GM19324 (cell line): ENCODE measurements around the gene NCAM2.

Experiments
- ATAC-seq: cut with Tn5 transposase; IDR thresholded peaks from one replicate; pipeline ENCODE4 v1.9.1; 2021; ENCODE audit warnings: mild to moderate bottlenecking, moderate library complexity; ENCODE audit not compliant: unreplicated experiment, low FRiP score

Gene NCAM2

DNA sequence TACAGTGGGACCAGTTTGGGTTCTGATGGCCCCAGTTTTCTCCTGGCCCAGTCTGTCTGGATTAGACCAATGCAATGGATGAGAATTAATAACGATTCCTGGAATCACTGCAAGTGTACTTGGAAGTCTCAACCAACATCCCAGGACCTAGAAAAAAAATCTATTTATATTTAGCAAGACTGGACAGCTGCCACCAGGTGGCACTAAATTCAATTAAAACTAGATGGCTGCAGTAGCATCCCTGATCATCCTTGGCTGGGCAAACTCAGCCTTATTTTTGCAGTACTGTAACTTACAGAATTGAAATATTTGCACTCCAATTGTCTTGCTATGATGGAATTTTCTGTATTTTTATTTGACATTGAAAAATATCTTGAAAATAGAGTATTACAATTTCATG, 165.7 kb downstream of the NCAM2 start:
- ATAC-seq, result no peak

DNA sequence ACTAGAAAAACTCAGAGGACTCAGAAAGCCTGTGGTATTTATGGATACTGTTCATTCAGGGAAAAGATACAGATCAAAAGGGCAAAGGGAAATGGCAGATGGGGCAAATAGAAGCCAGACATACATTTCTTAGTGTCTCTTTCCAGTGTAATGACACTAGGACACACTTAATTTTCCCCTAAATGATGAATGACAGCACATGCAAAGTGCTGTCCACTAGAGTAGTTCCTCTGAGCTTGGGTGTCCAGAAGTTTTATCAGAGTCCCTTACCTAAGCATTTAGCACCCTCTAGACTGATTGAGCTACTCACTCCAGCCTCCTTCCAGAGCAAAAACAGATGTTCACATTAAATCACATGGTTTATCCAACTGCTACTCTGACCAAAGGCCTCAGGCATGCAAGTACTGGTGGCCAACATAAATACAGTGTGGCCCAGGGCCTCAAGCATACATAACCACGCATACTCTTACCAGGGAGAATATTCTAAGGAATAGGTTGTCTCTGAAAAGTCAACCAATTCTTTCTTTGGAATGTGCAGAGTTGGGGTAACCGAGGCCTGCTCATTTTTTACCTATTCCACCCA, 166.9 kb downstream of the NCAM2 start:
- no peak for ATAC-seq

DNA sequence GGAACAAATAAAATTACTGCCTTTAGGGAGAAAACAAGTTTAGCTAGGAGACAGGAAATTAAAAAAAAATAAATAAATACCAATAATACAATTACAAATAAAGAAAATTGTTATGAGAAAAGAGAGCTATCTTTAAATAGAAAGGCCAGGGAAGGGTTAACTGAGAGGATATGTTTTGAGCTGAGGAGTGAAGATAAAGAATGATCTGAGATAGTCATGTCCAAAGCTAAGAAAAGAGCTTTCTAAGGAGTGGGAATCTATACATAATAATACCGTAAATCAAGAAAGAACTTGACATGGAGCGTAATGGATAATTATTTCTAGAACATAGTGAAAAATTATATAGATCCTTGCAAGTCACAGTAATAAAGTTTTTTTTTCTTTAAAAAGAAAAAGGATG, 176.5 kb downstream of the NCAM2 start:
- ATAC-seq, result no peak

DNA sequence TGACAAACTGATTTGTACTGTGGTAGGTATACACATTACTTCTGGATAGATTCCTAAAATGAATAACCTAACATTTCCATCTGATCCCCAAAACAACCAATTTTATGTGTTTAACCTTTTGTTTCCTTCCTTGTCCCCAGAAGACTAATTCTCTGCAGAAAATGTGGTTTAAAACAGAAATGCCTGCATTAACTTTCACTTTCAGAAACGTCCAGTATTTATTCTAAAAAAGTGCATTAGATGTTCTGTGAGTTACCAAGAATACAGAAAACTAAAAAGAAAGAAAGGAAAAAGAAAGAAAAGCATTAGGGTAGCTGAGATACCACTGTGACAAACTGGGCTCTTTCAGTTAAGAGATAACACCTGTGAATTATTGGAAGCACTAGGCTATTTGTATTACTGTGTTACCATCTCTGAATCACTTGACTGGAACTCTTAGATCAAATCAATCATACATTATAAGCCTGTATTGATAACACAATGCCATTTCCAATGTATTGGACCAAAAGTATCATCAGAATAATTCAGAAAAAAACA, 177.7 kb downstream of the NCAM2 start:
- ATAC-seq, result no peak

DNA sequence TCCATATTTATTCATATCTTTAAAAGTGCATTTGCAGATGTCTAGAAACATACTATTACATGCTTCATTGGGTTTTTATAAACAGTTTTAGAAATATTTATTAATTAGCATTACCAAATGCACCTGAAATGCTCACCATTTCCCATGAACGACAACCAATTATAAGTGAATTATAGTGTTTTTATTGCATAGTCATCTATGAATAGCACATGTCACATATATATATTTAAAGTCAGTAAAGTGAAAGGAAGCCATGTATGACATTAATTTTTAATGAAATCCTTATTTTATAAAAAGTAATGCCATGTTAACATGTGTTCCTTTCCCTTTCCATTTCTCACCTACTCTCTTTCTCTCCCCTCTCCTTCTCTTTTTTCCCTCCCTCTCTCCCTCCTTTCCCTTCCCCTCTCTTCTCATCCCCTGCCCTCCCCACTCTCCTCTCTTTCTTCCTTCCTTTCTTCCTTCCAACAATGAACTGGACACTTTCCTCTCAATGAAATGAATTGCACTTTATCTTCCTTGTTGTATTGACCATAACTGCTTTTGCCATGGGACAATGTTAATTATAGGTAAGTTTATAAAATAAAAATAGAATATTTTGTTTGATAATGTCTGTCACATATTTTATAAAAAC, 179.3 kb downstream of the NCAM2 start:
- ATAC-seq, result no peak

DNA sequence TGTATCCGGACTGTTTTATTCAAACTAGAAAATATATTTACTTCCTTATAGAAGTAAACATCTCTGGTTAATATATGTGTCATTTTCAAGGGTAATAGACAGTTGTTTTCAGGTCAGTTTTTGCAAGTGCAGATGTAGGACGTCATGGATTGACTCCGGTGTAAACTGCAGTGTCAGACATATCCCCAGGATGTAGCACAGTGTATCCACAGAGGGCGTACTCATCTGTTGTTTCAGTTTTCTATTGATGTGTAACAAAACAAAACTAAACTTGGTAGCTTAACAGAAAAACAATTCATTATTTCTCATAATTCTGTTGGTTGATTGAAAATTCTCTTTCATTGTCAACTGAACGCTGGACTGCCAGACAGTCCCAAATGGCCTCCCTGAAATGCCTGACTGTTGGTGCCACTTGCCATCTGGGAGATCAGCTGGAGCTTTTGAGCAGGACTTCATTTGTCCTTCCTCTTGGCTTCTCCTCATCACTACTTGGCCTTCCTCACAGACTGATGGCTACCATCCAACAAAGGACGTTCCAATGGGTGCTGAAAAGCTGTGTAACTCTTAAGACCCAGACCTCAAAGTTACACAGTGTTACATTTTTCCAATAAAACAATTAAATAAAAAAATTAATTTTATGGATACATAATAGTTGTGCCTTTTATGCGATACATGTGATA, 181.6 kb downstream of the NCAM2 start:
- no peak for ATAC-seq

DNA sequence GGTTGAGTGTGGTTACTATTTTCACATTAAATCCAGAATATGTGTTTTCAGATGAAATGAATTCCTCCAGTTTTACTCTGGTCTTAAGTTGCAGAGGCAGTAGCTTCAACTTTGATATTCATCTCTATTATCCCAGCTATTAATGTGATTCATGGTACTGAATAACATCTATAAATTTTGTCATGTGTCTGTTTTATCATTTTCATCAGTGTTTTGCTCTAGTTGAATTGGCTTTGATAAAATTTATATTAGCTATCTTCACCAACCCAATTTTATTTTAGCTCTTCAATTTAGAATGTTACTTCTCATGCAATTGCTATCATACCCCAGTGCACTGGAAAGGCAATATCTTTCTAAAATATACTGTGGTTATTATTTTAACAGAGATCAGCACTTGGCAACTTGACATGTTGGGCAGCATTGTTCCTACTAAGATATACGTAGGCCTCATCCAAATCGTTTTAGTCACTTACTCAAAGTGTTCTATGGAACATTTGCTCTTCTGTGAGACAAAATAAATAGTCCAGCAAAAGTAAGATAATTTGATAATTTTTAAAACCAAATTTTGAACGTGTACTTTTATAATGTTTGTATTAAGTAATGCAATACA, 184.3 kb downstream of the NCAM2 start:
- no peak for ATAC-seq

DNA sequence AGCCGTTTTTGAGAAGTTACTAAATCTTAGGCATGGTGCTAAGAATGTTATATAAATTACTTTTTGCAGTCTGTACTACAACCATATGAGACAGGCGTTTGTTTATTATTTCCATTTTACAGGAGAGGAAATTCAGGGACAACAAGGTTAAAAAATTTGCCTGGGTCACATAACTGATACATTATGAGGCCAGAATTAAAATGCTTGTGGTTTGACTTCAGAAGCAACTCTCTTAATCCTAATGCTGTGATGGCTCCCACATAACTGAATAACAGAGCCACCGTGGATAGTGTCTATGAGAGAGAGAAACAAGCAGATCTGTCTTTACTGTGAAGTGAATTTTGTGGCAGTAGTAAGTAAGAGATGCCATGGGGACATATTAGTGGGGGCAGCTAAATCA, 184.9 kb downstream of the NCAM2 start:
- no peak for ATAC-seq

DNA sequence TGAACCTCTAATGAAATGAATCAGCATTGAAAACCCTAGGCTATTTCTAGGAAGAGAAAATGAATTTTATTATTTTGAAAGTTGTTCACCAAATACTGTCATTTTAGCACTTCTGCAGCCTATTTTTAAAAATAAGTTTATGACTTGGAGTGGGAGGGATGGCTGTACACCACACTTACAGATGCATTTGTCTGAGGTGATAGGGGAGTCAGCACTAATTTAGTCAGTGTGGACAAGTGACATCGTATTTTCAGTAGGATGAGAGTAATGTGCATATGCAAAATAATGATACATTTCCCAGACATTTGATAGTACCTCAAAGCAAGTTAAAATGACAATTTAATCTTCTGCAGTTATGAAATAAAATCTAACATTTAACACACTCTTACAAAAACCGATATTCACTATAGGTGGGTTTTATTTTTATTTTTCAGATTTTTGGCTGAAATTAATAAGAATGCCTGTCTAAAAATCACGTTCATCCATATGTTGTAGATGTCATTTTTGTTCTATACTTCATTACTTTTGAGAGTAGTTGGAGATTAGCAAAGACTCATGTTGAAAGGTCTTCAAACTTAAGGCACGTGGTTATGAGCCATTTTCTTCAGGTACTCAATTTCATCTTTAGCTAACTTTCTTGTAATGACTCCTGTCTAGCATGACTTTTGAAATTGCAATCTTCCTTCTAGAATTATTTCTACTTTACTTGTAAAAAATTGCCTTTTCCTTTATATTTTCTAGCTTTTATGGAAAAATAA, 186.7 kb downstream of the NCAM2 start:
- no peak for ATAC-seq

DNA sequence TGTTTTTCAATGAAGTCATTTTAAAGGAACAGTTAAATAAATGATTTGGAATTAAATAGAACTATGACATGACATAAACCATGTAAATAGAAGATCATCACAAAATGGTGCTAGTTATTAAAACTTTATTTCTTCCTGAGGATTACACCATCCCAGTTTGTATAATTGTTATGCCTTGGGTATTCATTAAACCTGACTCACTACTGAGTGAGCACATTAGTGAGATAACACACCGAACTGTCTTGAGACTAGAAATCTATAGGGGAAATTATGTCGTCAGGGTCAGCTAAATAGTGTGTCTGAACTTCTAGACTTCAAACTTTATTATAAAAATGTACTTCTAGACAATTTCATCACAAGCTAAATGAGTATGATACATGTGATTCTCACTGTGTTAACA, 189.4 kb downstream of the NCAM2 start:
- ATAC-seq, result no peak

DNA sequence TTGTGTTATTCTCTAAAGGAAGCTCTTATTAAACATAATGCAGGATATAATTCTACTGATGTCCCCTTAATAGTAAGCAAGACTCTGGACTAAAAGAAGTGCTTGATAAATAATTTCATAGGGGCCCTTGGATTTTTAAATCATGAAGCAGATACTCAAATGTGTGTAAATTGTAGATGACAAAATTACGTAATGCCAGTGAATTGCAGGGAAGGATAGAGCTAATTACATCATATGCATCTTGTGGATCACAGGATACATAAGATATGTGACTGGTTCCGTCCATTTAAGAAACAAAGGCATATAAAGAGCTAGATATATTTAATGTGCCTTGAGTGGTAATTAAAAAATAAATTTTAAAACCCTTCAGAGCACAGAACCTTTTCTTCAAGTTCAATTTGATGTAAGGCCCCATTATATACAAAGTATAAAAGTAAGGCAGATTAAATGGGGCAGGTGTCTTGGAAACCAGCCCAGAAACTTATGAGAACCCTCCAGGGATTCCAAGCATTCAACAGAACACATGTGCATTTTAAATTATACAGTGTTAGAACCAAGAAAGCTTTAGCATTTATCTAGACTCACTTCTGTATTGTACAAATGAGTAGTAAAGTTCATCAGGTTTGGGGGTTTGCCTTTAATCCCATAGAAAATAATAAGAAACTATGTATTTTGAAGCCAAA, 190.4 kb downstream of the NCAM2 start:
- no peak for ATAC-seq

DNA sequence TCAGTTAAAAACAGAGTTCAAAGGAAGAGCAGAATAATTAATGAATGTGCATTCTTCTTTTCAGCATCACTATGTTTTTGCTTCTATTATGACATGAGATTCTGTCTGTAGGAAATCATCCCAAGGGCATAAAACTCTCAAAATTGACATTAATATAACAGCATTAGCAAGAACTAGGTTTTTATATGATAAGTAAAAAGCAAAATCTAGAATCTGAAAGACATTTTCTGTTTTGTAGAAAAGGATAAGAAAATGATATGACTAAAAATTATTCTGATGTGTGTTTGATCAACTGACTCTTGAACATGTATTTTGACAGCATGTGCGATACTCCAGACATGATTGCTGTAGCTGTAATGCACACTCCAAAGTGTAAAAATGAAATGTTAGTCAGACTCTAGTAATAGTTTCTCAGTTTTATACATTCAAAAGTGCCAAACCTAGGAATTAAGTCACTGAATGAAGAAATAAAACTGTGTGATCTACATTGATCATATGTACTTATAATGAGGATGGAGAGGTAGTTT, 197.3 kb downstream of the NCAM2 start:
- no peak for ATAC-seq

DNA sequence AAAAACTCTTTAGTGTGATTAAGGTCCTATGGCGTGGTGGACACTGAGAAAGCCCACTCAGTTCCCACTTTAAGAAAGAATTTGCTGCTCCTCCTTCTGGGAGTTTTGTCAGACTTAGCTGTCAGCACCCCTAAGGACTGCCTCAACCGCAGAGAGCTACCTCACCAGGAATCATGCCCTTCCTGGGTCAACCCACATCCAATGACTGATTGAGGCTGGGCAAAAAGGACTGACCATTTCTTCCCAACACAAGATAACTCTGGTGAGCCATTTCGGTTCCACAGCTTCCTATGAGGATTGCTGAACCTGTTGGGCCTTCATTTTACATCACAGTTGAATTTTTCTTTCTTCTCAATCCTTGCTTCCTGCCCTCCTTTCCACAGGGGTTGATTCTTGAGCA, 197.9 kb downstream of the NCAM2 start:
- ATAC-seq, result no peak

DNA sequence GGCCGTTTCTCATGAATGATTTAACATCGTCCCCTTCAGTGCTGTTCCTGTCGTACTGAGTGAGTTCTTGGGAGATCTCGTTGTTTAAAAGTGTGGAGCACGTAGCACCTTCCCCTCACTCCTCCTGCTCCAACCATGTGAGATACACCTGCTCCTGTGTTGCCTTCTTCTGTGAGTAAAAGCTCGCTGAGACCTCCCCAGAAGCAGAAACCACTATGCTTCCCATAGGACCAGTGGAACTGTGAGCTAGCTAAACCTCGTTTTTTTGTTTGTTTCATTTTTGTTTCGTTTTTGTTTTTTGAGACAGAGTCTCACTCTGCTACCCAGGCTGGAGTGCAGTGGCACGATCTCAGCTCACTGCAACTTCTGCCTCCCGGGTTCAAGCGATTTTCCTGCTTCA, 198.6 kb downstream of the NCAM2 start:
- ATAC-seq, result no peak

DNA sequence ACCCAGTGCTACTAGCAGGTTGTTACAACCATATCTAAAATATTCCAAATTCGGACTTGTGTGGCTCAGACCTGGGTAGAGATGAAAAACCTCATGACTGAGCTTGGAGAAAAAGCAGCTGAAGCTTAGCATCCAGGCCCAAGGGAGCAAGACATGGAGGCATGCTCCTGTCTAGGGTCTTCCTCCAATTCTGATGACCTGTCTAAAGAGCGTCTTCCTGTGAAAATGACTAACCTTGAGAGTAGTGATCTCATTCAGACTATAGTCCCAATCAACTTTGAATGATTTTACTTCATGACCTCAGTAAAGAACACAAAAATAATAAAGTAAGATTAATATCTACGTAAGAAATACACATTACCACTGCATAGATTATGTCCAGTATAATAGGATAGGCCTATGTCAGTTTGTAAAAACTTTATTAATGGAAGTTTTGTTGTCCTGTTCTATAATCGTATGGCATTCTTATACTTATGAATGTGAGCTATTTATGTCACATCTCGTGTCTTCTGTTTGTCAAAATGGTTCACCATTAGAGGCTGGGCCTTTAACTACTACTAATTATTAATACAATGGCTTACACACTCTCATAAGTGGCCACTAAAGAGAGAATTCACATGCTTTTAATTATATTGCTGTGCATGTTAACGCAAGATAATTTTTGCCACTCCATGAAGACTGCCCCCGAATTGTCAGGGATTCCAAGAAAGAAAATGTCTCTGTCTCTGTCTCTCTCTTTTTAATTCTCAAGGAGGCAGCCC, 201.3 kb downstream of the NCAM2 start:
- no peak for ATAC-seq

DNA sequence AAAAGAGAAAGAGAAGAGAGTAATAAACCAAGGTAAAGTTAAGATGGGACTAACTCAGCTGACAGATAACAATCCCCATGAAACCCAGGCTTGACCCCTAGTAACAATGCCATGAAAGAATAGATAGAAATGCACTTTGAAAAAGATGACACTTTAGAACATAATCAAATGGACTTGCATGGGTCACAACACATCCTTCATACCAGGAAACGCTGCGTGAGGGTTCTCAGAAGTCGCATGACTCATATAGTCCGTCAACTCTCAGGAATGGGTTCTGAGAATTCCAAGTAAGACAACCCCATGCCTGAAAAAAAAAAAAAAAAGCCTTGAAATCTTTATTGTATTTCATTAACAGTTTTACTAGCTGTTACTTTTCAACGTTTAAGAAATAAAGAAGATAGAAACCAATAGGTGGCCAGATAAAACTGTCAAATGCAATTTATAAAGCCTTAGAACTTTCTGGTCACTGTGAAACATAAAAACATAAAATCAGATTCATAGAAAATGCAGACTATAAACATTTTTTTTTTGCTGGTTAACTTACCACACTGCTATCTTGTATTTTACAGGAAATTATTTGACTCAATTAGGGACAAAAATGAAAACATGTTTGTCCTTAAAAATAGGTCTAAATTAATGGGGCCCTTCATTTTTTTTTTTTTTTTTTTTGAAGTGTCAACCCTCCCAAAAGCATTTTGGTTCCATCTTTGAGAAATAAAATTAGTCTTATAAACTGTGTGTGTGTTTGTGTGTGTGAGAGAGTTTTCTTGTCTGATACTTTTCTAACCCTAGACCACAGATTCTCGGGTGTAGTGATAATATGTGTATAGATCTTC, 202.1 kb downstream of the NCAM2 start:
- no peak for ATAC-seq

DNA sequence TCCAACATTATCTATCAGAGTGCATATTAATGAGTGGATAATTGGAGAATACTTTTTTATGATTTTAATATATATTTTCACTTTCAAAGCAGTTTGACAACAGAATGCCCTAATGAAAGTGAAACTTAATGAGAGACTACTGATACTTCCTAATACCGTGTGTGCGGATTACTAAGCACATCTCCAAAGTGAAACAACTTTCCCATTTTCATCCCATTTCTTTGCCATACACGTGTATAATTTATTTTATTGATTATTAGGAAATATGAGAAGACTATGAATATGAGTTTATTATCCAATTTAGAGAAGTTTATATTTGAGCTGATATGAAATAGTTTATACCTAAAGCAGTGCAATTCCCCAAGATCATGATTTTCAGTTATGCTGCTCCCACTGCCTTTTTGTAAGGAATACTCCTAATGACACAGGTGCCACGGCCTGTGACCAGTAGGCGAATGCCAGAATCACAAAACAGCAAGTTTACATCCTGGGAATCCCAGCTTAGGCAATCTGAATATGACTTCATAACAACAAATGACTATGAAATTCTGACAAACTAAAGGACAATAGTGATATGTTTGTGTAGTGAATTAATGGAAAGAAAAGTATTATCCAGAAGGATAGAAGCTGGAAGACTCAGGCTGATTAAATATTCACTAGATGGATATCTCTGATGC, 202.9 kb downstream of the NCAM2 start:
- ATAC-seq, result no peak

DNA sequence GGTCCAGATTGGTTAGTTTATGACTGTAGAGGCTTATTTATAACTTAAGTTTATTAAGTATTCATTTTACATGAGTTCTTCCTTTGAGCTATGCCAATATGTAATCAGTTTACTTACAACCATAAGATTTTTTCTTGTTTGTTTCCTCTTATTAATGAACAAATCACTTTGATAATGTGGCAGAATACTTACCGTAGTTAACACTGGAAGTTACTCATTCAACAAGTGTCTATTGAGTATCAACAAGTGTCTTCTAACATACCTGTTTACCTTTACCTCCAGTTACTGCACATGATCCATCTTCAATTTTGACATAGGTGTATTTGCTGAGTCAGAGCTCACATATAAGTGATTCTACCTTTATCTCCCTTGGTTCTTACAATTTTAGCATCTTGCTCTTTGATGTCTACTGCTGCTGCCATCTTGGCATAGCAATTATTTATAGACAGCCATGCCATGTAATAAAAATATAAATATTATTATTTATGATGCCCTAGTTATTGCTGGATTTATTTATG, 205.7 kb downstream of the NCAM2 start:
- no peak for ATAC-seq
